ENCODE results near the gene TIE1.

DNA sequence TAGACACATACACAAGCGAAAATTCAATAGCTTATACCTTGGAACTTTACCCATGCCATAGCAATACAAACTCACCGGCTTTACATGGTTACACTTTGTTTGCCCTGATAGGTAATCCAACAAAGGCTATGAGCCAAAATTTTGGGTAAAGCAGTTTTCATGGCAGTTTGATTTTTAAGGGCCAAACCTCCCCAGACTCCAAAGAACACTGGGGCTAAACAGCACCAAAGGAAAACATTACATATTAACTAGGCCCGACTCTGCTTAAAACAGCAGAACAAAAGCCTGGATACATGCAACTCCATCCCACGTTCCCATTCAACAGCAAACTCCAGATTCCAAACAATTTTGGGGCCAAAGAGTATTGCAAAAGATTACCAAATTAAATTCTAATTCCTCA is 35.4 kb upstream of the TIE1 start:
- TF ChIP-seq, protein P1, sequence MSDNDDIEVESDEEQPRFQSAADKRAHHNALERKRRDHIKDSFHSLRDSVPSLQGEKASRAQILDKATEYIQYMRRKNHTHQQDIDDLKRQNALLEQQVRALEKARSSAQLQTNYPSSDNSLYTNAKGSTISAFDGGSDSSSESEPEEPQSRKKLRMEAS (IDR thresholded peaks at IDR 0.05; ENCODE audit: insufficient read depth, insufficient read length): no peak
- no peak for TF ChIP-seq JUN (IDR thresholded peaks at IDR 0.05; ENCODE audit: borderline replicate concordance, insufficient read depth, insufficient read length, low read depth)
